Inferior parietal cortex (tissue), 1 donor: Measurements from ENCODE around the gene LAMB2.

Experiments used
- DNase-seq: peaks from one replicate; pipeline ENCODE4 v3.0.0-alpha.2; 2016; ENCODE audit errors: extremely low spot score

The LAMB2 gene

GRCh38 chr3:49076116-49076515 is 56.7 kb downstream of the LAMB2 start:
- no peak for DNase-seq
